ENCODE measurements around the gene C6orf141.

C6orf141 gene

GRCh38 chr6:49539102-49539501, 11.4 kb upstream of the C6orf141 start:
- DNase-seq (ENCODE audit: low read depth) = no peak

GRCh38 chr6:49540614-49541013, 9.9 kb upstream of the C6orf141 start:
- no peak for DNase-seq (ENCODE audit: low read depth)

- no peak for DNase-seq (ENCODE audit: low read depth)
Measured at GRCh38 chr6:49541210-49541724, 9.2 kb upstream of the C6orf141 start.

DNA sequence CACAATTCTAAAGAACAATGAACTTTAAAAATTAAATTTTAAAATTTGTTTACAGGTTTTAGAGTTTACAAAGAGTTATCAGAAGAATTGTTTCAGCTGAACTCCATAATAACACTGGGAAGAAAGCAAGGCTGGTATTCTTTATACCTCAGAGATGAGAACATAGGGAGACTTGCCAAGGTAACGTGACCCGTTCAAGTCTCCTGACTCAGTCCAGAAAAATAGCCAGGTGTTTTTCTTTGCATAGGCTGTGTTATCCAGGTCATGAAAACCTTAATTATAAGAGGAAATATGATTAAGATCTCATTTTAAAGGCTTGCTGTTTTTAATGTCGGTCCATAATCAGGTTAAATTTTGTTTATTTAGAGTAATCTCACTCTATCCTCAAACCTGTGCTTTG, 8.5 kb upstream of the C6orf141 start:
- no peak for DNase-seq (ENCODE audit: low read depth)

GRCh38 chr6:49543087-49543858, 7.2 kb upstream of the C6orf141 start:
- DNase-seq (ENCODE audit: low read depth) = no peak

DNA sequence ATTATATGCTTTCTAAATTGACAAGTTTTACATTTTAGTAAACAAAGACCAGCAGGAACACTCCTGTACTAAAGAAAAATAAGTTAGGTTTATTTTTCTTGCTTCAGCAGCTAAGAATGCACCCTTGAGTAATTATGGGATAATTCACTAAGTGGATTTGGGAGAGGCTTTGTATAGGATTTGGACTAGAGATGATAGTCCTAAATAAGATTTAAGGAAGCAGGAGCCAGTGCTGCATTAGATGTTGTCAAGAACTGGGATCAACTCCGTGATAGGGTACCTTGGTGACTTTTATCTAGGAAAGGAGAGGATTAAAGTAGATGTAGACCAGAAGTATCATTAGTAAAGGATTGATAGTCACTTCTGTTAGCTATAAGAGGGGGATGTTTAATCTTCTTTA, 4.1 kb upstream of the C6orf141 start:
- no peak for DNase-seq (ENCODE audit: low read depth)

- DNase-seq (ENCODE audit: low read depth) = no peak
Measured at GRCh38 chr6:49548613-49549304, 1.7 kb upstream of the C6orf141 start.

- DNase-seq (ENCODE audit: low read depth) = no peak
Measured at GRCh38 chr6:49549691-49550491, 577 bp upstream of the C6orf141 start.

DNA sequence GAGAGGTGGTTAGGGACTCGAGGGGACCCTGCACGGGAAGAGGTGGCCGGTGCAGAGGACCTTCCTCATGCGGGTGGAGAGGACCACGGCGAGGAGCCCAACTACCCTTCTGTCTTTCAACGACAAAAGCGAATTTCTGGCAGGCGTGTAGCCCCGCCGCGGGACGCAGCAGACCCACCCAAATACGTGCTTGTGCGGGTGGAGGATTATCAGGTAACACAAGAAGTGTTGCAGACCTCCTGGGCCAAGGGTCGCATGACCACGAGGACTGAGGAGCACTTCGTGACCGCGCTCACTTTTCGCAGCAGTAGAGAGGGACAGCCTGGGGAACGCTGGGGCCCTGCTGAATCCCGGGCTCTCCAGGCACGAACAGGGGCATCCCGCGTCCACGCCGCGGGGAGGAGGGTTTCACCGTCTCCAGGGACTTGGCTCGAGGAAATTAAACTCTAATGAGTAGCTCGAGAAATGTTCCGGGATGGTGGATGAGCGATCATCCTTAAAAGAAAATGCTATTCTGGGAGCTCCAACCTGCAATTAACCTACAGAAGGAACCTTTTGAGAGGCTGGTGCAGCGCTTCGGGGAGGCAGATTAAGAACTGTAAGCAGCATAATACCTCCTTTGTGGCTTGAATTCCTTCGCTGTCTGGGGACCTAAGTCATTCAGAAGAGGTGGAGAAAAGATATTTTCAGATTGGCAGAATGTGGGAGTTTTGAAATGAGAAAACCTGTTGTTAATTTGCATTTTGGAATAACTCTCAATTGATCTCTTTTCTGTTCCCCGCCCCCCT, 804 bp downstream of the C6orf141 start:
- DNase-seq (ENCODE audit: low read depth) = no peak

GRCh38 chr6:49551866-49552129, 1.3 kb downstream of the C6orf141 start:
- no peak for DNase-seq (ENCODE audit: low read depth)

DNA sequence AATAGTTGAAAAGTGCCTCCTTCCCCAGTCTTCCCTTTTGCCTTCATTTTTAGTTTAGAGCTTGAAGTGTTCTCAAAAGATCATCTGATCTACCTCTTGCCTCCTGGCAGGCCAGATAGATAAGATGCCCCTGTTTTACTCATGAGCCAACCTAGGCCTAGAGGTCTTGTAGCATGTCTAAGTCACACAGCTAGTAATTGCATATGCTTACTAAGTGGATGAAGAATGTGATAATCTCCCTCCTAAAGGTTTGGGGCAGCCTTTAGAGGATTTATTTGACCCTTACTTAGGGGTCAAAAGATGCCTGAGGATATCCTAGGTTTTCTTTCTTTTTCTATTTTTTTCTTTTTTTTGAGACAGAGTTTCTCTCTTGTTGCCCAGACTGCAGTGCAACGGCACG, 2.1 kb downstream of the C6orf141 start:
- DNase-seq (ENCODE audit: low read depth) = no peak

DNA sequence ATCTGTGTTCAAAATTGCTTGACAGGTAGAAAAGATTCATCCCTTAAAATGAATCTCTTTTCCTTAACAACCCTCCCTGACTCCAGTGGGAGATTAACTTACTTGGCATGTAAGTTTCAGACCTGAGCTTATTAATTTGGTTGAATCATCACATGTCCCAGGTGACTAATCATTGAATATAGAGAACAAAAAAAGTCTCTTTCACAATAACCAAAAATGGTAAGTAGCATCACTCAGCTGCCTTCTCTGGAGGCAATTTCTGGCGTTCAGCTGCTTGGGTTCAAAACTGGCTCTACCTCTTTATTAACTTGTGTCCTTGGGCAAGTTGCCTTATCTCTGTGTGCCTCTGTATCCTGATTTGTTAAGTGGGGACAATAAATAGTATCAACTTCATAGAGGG, 2.9 kb downstream of the C6orf141 start:
- DNase-seq (ENCODE audit: low read depth) = no peak

DNA sequence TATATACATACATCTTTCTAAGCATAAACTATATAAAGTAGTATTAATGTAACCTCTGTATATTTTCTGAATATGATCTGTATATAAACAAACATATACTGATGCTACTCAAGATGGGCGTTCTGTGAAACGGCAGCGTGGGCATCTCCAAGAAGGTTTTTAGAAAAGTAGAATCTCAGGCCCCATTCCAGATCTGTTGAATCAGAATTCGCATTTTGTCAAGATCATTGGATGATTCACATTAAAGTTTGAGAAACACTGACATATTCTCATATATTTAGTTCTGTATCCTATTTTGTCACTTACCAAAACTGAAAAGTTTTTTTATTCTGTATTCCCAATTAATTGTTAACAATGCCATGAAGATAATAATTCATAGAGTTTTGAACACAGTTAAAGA, 5.5 kb downstream of the C6orf141 start:
- no peak for DNase-seq (ENCODE audit: low read depth)

DNA sequence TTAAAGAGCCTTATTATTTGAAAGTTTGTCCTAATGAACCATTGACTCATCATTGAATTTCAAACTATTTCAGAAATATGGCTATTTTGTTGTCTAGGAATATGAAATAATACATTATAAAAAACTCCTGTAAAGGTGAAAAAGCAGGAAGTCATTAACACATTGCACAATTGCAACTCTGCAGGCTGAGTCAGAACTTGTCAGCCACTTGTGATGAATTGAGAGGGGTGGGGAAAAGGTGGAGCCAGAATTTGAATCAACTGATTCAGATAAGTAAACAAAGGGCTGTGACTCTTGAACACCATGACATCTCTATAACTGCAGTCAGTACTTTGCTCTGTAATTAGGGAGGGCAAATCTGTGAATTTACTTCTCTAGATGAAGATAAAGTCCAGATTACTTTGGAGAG, 6.0 kb downstream of the C6orf141 start:
- DNase-seq (ENCODE audit: low read depth) = no peak

- DNase-seq (ENCODE audit: low read depth) = no peak
Measured at GRCh38 chr6:49557177-49557576, 6.7 kb downstream of the C6orf141 start.

DNA sequence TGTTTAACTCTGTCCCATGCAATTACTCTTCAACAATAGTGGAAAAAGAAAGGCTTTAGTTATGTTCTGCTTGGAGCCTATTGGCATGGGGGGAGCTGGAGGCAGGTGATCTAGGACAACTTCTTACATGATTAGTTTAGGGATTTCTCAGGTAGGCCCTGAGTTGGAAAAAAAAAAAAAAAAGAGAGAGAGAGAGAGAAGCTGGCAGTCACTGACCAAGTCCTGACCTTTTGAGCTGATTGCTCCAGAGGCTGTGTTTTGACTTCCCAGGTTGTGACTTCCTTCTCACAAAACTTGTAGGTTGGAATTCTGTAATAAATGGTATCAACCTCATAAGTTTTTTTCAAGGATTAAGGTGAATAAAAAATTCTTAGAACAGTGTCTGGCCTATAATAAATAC, 7.8 kb downstream of the C6orf141 start:
- DNase-seq (ENCODE audit: low read depth) = no peak

- DNase-seq (ENCODE audit: low read depth) = no peak
Measured at GRCh38 chr6:49563006-49563886, 12.8 kb downstream of the C6orf141 start.

DNA sequence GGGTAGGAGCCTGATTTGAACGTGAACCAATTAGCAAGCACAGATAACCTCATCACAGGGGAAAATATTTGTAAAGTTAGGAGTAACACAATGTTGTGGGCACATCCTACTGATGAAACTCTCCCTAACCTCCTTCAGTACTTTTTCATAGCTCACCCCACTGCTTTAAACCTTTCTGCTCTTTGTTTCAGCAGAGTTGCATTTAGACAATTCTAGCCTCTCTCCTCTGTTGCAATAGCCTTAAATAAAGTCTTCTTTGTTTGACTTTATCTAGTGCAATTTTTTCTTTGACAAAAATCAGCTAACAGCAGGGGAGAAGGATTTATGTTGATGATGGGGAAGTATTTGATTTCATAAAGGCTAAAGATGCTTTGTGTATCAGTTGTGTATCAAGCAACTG, 14.1 kb downstream of the C6orf141 start:
- no peak for DNase-seq (ENCODE audit: low read depth)

GRCh38 chr6:49565261-49565660, 14.8 kb downstream of the C6orf141 start:
- no peak for DNase-seq (ENCODE audit: low read depth)

DNA sequence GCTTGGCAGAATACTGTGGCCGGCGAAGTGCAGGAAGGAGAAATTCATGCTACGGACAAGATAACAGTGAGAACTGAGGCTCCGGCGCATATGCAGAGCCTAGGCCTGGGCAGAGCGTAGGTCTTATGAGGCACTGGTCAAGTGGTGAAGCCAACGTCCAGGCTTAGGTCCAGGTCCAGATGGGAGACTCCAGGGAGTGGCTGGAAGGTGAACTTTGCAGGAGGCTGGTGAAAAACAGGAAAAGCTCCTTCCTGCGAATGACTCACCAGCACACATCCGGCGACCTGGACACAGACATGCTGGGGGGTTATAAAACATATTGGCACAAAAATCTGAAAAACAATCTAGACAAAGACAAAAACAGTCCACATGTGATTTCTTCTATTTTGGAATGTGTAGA, 15.4 kb downstream of the C6orf141 start:
- DNase-seq (ENCODE audit: low read depth) = no peak

DNA sequence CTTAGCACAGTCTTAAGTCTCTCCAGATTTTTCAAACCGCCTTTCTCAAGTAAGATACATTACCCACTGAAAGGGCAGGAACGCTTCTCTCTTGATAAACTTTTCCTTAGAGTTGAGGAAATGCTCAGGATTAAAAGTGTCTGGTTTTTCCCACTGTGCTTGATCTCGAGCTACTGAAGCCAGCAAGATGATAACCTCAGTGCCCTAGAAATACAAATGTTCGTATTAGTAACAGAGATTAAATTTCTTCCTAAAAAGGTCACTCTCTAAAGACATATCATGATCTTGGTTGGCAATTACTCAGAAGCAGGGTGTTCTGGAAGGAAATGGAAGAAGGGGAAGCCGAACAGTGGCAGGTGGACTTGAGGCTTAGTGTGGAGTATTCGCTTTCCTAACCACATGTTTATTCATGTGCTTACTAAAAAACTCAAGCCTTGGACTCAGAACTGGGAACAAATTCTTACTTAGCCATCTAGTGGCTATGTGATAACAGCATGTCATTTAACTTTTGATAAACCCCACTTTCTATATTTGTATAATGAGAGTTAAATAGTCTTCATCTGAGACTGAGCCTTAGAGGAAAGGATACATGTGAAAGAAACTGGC, 20.1 kb downstream of the C6orf141 start:
- no peak for DNase-seq (ENCODE audit: low read depth)
